H9 (cell line): ENCODE measurements around the gene EGFR. TPM values are rescaled to one million over a fixed set of nuclear protein-coding genes. Genes with fewer than 3 reads are reported as not detected.

Experiments used
- DNase-seq: peaks from one replicate; pipeline ENCODE4 v3.0.0-alpha.2; 2017
- H2AFZ ChIP-seq: one replicate; pipeline ENCODE4 v1.6.1; 2013; ENCODE audit warnings: mild to moderate bottlenecking, low read length, control low read depth, moderate library complexity
- H2AK5ac ChIP-seq: 2 replicates; pipeline ENCODE4 v1.6.1; 2013; ENCODE audit warnings: low read length, control low read depth, mixed read lengths; ENCODE audit not compliant: insufficient read length
- H2BK120ac ChIP-seq: one replicate; pipeline ENCODE4 v1.6.1; 2013; ENCODE audit warnings: low read depth, mild to moderate bottlenecking, low read length, control low read depth, inconsistent platforms; ENCODE audit not compliant: poor library complexity, severe bottlenecking
- H2BK12ac ChIP-seq: 2 replicates; pipeline ENCODE4 v1.6.1; 2013; ENCODE audit warnings: low read length, control low read depth, mixed read lengths, low read depth; ENCODE audit not compliant: insufficient read length
- H2BK15ac ChIP-seq: 2 replicates; pipeline ENCODE4 v1.6.1; 2013; ENCODE audit warnings: low read depth, low read length, control low read depth
- H2BK20ac ChIP-seq: one replicate; pipeline ENCODE4 v1.6.1; 2013; ENCODE audit warnings: low read depth, mild to moderate bottlenecking, low read length, control low read depth, inconsistent platforms; ENCODE audit not compliant: poor library complexity, severe bottlenecking
- H2BK5ac ChIP-seq: 2 replicates; pipeline ENCODE4 v1.6.1; 2013; ENCODE audit warnings: low read length, control low read depth, mixed read lengths; ENCODE audit not compliant: insufficient read length
- H3K14ac ChIP-seq: 2 replicates; pipeline ENCODE4 v1.6.1; 2013; ENCODE audit warnings: low read length, control low read depth; ENCODE audit not compliant: insufficient read depth
- H3K18ac ChIP-seq: 2 replicates; pipeline ENCODE4 v1.6.1; 2013; ENCODE audit warnings: low read depth, mild to moderate bottlenecking, mixed read lengths, low read length, control low read depth; ENCODE audit not compliant: insufficient read length
- H3K23ac ChIP-seq: 2 replicates; pipeline ENCODE4 v1.6.1; 2013; ENCODE audit warnings: low read length, control low read depth, mixed read lengths, low read depth; ENCODE audit not compliant: insufficient read length
- H3K23me2 ChIP-seq: 2 replicates; pipeline ENCODE4 v1.6.1; 2013; ENCODE audit warnings: low read depth, mild to moderate bottlenecking, mixed read lengths, low read length, control low read depth; ENCODE audit not compliant: insufficient read length, poor library complexity, severe bottlenecking
- H3K27ac ChIP-seq: 2 replicates; pipeline ENCODE4 v1.5.1; 2013; ENCODE audit warnings: low read length, control low read depth, mixed read lengths, low read depth; ENCODE audit not compliant: insufficient read length
- H3K27me3 ChIP-seq: 2 replicates; pipeline ENCODE4 v1.6.1; 2013; ENCODE audit warnings: low read length, control low read depth, inconsistent platforms; ENCODE audit not compliant: insufficient read depth
- H3K4ac ChIP-seq: 2 replicates; pipeline ENCODE4 v1.6.1; 2013; ENCODE audit warnings: low read depth, mild to moderate bottlenecking, control low read depth, inconsistent platforms, low read length, moderate library complexity
- H3K4me1 ChIP-seq: 2 replicates; pipeline ENCODE4 v1.6.1; 2013; ENCODE audit warnings: low read length, control low read depth, inconsistent platforms; ENCODE audit not compliant: insufficient read depth
- H3K4me2 ChIP-seq: 2 replicates; pipeline ENCODE4 v1.6.1; 2013; ENCODE audit warnings: low read length, control low read depth, mixed read lengths; ENCODE audit not compliant: insufficient read length, insufficient read depth
- H3K56ac ChIP-seq: 2 replicates; pipeline ENCODE4 v1.6.1; 2013; ENCODE audit warnings: low read depth, mild to moderate bottlenecking, mixed read lengths, low read length, control low read depth; ENCODE audit not compliant: insufficient read length
- H3K79me1 ChIP-seq: 2 replicates; pipeline ENCODE4 v1.6.1; 2013; ENCODE audit warnings: low read depth, mild to moderate bottlenecking, moderate library complexity, low read length, control low read depth, inconsistent platforms; ENCODE audit not compliant: insufficient read depth, poor library complexity, severe bottlenecking
- H3K79me2 ChIP-seq: 2 replicates; pipeline ENCODE4 v1.6.1; 2013; ENCODE audit warnings: low read length, control low read depth, inconsistent platforms; ENCODE audit not compliant: insufficient read depth
- H3K9ac ChIP-seq: 2 replicates; pipeline ENCODE4 v1.6.1; 2013; ENCODE audit warnings: low read length, control low read depth, mixed read lengths; ENCODE audit not compliant: insufficient read length; ENCODE audit errors: extremely low read depth
- H3K9me3 ChIP-seq: one replicate; pipeline ENCODE4 v1.6.1; 2013; ENCODE audit warnings: low read depth, low read length, inconsistent platforms; ENCODE audit not compliant: control insufficient read depth
- H3T11ph ChIP-seq: one replicate; pipeline ENCODE4 v1.6.1; 2013; ENCODE audit warnings: mild to moderate bottlenecking, low read length, control low read depth, inconsistent platforms
- H4K20me1 ChIP-seq: one replicate; pipeline ENCODE4 v1.6.1; 2013; ENCODE audit not compliant: control insufficient read depth, insufficient read length, insufficient read depth
- H4K5ac ChIP-seq: 2 replicates; pipeline ENCODE4 v1.6.1; 2013; ENCODE audit warnings: low read depth, mild to moderate bottlenecking, mixed read lengths, low read length, control low read depth; ENCODE audit not compliant: insufficient read length
- H4K8ac ChIP-seq: replicated peaks from 2 replicates; pipeline ENCODE4 v1.6.1; 2013; ENCODE audit warnings: low read length, control low read depth, mixed read lengths, low read depth; ENCODE audit not compliant: insufficient read length
- H4K91ac ChIP-seq: 2 replicates; pipeline ENCODE4 v1.6.1; 2013; ENCODE audit warnings: low read depth, mild to moderate bottlenecking, moderate library complexity, mixed read lengths, low read length, control low read depth; ENCODE audit not compliant: insufficient read length
- H3K27ac Mint-ChIP-seq, 3 experiments: 2 replicates in 2 of 3; 3 replicates in 1 of 3; pipeline ENCODE4 v1.8.0; 2020 to 2021; ENCODE audit warnings: mixed read lengths in 3 of 3, mild to moderate bottlenecking in 1 of 3, moderate library complexity in 1 of 3
- H3K27me3 Mint-ChIP-seq: 2 replicates; pipeline ENCODE4 v1.8.0; 2021; ENCODE audit warnings: low read depth, mild to moderate bottlenecking, moderate library complexity, mixed read lengths
- H3K36me3 Mint-ChIP-seq, 3 experiments: 2 replicates in 2 of 3; 3 replicates in 1 of 3; pipeline ENCODE4 v1.8.0; 2020 to 2021; ENCODE audit warnings: low read depth in 3 of 3, mixed read lengths in 3 of 3; ENCODE audit not compliant: insufficient read depth in 1 of 3
- H3K4me1 Mint-ChIP-seq, 2 experiments: 2 replicates each; pipeline ENCODE4 v1.8.0; 2020; ENCODE audit warnings: mixed read lengths in 2 of 2
- H3K4me3 Mint-ChIP-seq, 2 experiments: 2 replicates in 1 of 2; 3 replicates in 1 of 2; pipeline ENCODE4 v1.8.0; 2020 to 2021; ENCODE audit warnings: mild to moderate bottlenecking in 2 of 2, mixed read lengths in 2 of 2, moderate library complexity in 1 of 2
- H3K9me3 Mint-ChIP-seq, 2 experiments: 2 replicates in 1 of 2; 3 replicates in 1 of 2; pipeline ENCODE4 v1.8.0; 2020; ENCODE audit warnings: mild to moderate bottlenecking in 2 of 2, mixed read lengths in 2 of 2, moderate library complexity in 1 of 2
- CTCF ChIP-seq: fragments of 200-600 bp; sonication (generic); conservative IDR thresholded peaks from 3 replicates; pipeline ENCODE4 v1.8.0; 2021; ENCODE audit warnings: antibody characterized with exemption, mild to moderate bottlenecking
- WGBS: extraction: QIAGEN DNeasy Blood & Tissue Kit; methylation state at CpG from one replicate; pipeline ENCODE4 v1.1.7; 2013; ENCODE audit warnings: missing lambda C conversion rate, low lambda C conversion rate, mixed read lengths; ENCODE audit not compliant: insufficient read length; ENCODE audit errors: extremely low coverage; 5-methylcytosine and 5-hydroxymethylcytosine counted together
- total RNA-seq: library from RNA; stranded (reverse); gene quantifications from 2 replicates; pipeline ENCODE4 v1.2.1, GENCODE V29; 2021

The EGFR gene
- total RNA-seq, 1 experiment from 2014 or later: 3.3 TPM

- Histone ChIP-seq H2BK15ac (no peak overlapping the region), H4K5ac (no peak overlapping the region), H4K20me1 (no peaks in the 10 kb centered on the region), H2BK120ac (no peak overlapping the region), H3K27me3 (no peaks in the 10 kb centered on the region), H2BK20ac (no peak overlapping the region), H3K14ac (no peak overlapping the region), H3K9ac (no peak overlapping the region), H3K23ac (no peak overlapping the region), H3K4me1 (no peaks in the 10 kb centered on the region), H2AK5ac (no peak overlapping the region), H3K79me2 (no peaks in the 10 kb centered on the region), H3K9me3 (no peaks in the 10 kb centered on the region), H3K79me1 (no peaks in the 10 kb centered on the region), H3K56ac (no peak overlapping the region), H3K27ac (no peak overlapping the region), H3K4me2 (no peak overlapping the region), H2AFZ (no peak overlapping the region), H3K18ac (no peak overlapping the region), H3K23me2 (no peaks in the 10 kb centered on the region), H4K91ac (no peak overlapping the region), H2BK5ac (no peak overlapping the region), H2BK12ac (no peak overlapping the region), H3K4ac (no peak overlapping the region), H3T11ph (no peak overlapping the region), H4K8ac (no peak overlapping the region)
- H3K27ac Mint-ChIP-seq: no peak overlapping the region
- H3K36me3 Mint-ChIP-seq: peaks cover 0 to 7% (median 0%) of the 10 kb centered on the region in 3 experiments; a peak in 1 of 7 replicates
- DNase-seq: no peak
- H3K4me1 Mint-ChIP-seq: 0 out of 4 replicates have a peak, but pooled peaks cover 0 to 2% of the 10 kb centered on the region in 2 experiments
- no peaks in the 10 kb centered on the region for H3K27me3 Mint-ChIP-seq
- WGBS: no CpG with 5 or more reads among the region's 7 CpGs
- H3K9me3 Mint-ChIP-seq: no peaks in the 10 kb centered on the region; a peak in 1 of 5 replicates
- TF ChIP-seq CTCF: no peak
- H3K4me3 Mint-ChIP-seq: no peak overlapping the region
Measured at GRCh38 chr7:55173671-55174070, 154.9 kb downstream of the EGFR start.
